HEK293 (cell line): ENCODE data around the gene RIN2.

Experiments
- CTCF ChIA-PET: fragments of 350-600 bp; formaldehyde crosslinking; extraction: SDS; loops from one replicate; lab custom pipeline; 2021; ENCODE audit warnings: antibody characterized with exemption; lab: Yijun Ruan, JAX
- POLR2A ChIA-PET: fragments of 300-600 bp; formaldehyde crosslinking; extraction: SDS; loops from one replicate; lab custom pipeline; 2020; ENCODE audit warnings: antibody characterized with exemption, inconsistent platforms; lab: Yijun Ruan, JAX
- H3K27ac ChIP-seq: fragments of 200-500 bp; sonication (Bioruptor generic); 2 replicates; pipeline ENCODE4 v1.5.1; 2014; ENCODE audit warnings: low read depth, low read length, control low read depth, inconsistent platforms; ENCODE audit errors: extremely low read depth
- H3K36me3 ChIP-seq, 2 experiments: fragments of 200-500 bp in 1 of 2; sonication (Bioruptor generic) in 1 of 2; 1 replicate in 1 of 2; 2 replicates in 1 of 2; pipeline ENCODE4 v1.5.1; 2014 to 2017; ENCODE audit warnings: inconsistent platforms in 2 of 2, low read length in 2 of 2; ENCODE audit not compliant: control insufficient read depth in 2 of 2, insufficient read depth in 1 of 2
- H3K4me1 ChIP-seq: fragments of 200-500 bp; sonication (Bioruptor generic); 2 replicates; pipeline ENCODE4 v1.5.1; 2014; ENCODE audit warnings: mild to moderate bottlenecking, low read length, inconsistent platforms; ENCODE audit not compliant: control insufficient read depth, insufficient read depth
- H3K4me3 ChIP-seq: 2 replicates; pipeline ENCODE4 v1.5.1; 2011; ENCODE audit warnings: low read depth, mild to moderate bottlenecking, control low read depth, low read length, moderate library complexity
- H3K9me3 ChIP-seq: fragments of 200-500 bp; sonication (Bioruptor generic); 2 replicates; pipeline ENCODE4 v1.5.1; 2014; ENCODE audit warnings: low read depth, low read length, inconsistent platforms; ENCODE audit not compliant: control insufficient read depth, insufficient read depth
- HOXA7 ChIP-seq: sonication (generic); formaldehyde crosslinking; IDR thresholded peaks from 2 replicates; pipeline ENCODE4 v1.8.1; 2022; ENCODE audit warnings: missing genetic modification reagents, borderline replicate concordance
- MEIS1 ChIP-seq: sonication (generic); formaldehyde crosslinking; IDR thresholded peaks from 2 replicates; pipeline ENCODE4 v1.8.1; 2022; ENCODE audit warnings: missing genetic modification reagents, mild to moderate bottlenecking, borderline replicate concordance
- TRIM28 ChIP-seq: IDR thresholded peaks from 2 replicates; pipeline ENCODE4 v1.6.1; 2011; ENCODE audit warnings: low read length, control low read depth, borderline replicate concordance
- ZBTB21 ChIP-seq: fragments of 450-650 bp; formaldehyde crosslinking; IDR thresholded peaks from 2 replicates; pipeline ENCODE4 v1.5.1; 2017; ENCODE audit warnings: missing biosample characterization, missing genetic modification characterization
- ZBTB8A ChIP-seq: fragments of 450-650 bp; formaldehyde crosslinking; IDR thresholded peaks from 2 replicates; pipeline ENCODE4 v1.5.1; 2016; ENCODE audit warnings: missing biosample characterization, missing genetic modification characterization
- ZFP69B ChIP-seq: fragments of 450-650 bp; formaldehyde crosslinking; IDR thresholded peaks from 2 replicates; pipeline ENCODE4 v1.5.1; 2016; ENCODE audit warnings: missing biosample characterization, missing genetic modification characterization
- ZNF140 ChIP-seq: fragments of 450-650 bp; formaldehyde crosslinking; IDR thresholded peaks from 2 replicates; pipeline ENCODE4 v1.5.1; 2016; ENCODE audit warnings: missing biosample characterization, missing genetic modification characterization
- ZNF169 ChIP-seq: fragments of 450-650 bp; formaldehyde crosslinking; IDR thresholded peaks from 2 replicates; pipeline ENCODE4 v1.5.1; 2016; ENCODE audit warnings: missing biosample characterization, missing genetic modification characterization
- ZNF24 ChIP-seq: fragments of 450-650 bp; formaldehyde crosslinking; IDR thresholded peaks from 2 replicates; pipeline ENCODE4 v1.5.1; 2016; ENCODE audit warnings: missing biosample characterization, missing genetic modification characterization
- ZNF324 ChIP-seq: fragments of 450-650 bp; formaldehyde crosslinking; IDR thresholded peaks from 2 replicates; pipeline ENCODE4 v1.5.1; 2016; ENCODE audit warnings: missing biosample characterization, missing genetic modification characterization
- ZNF433 ChIP-seq: fragments of 450-650 bp; formaldehyde crosslinking; IDR thresholded peaks from 2 replicates; pipeline ENCODE4 v1.5.1; 2016; ENCODE audit warnings: missing biosample characterization, missing genetic modification characterization, low read depth
- ZNF529 ChIP-seq: fragments of 450-650 bp; formaldehyde crosslinking; IDR thresholded peaks from 2 replicates; pipeline ENCODE4 v1.5.1; 2017; ENCODE audit warnings: missing genetic modification characterization, missing biosample characterization; ENCODE audit not compliant: insufficient replicate concordance
- ZNF596 ChIP-seq: fragments of 450-650 bp; IDR thresholded peaks from 2 replicates; pipeline ENCODE4 v1.5.0; 2018; ENCODE audit warnings: missing biosample characterization, mild to moderate bottlenecking, missing genetic modification characterization, moderate library complexity
- ZNF600 ChIP-seq: fragments of 450-650 bp; formaldehyde crosslinking; IDR thresholded peaks from 2 replicates; pipeline ENCODE4 v1.5.1; 2016; ENCODE audit warnings: missing biosample characterization, missing genetic modification characterization
- ZNF654 ChIP-seq: fragments of 450-650 bp; formaldehyde crosslinking; IDR thresholded peaks from 2 replicates; pipeline ENCODE4 v1.5.1; 2016; ENCODE audit warnings: low read depth, missing biosample characterization, missing genetic modification characterization
- ZNF707 ChIP-seq: fragments of 450-650 bp; formaldehyde crosslinking; IDR thresholded peaks from 2 replicates; pipeline ENCODE4 v1.5.1; 2016; ENCODE audit warnings: missing biosample characterization, missing genetic modification characterization
- ZNF768 ChIP-seq: fragments of 450-650 bp; formaldehyde crosslinking; IDR thresholded peaks from 2 replicates; pipeline ENCODE4 v1.5.1; 2018; ENCODE audit warnings: missing biosample characterization, mild to moderate bottlenecking, missing genetic modification characterization
- ZNF792 ChIP-seq: fragments of 450-650 bp; formaldehyde crosslinking; IDR thresholded peaks from 2 replicates; pipeline ENCODE4 v1.5.1; 2016; ENCODE audit warnings: missing biosample characterization, missing genetic modification characterization
- ZSCAN16 ChIP-seq: fragments of 450-650 bp; formaldehyde crosslinking; IDR thresholded peaks from 2 replicates; pipeline ENCODE4 v1.5.1; 2016; ENCODE audit warnings: missing biosample characterization, missing genetic modification characterization
- ZXDB ChIP-seq: fragments of 450-650 bp; formaldehyde crosslinking; IDR thresholded peaks from 2 replicates; pipeline ENCODE4 v1.5.1; 2016; ENCODE audit warnings: missing biosample characterization, missing genetic modification characterization
- TF ChIP-seq, protein P1 (sequence below): fragments of 450-650 bp; formaldehyde crosslinking; IDR thresholded peaks from 2 replicates; pipeline ENCODE4 v1.5.1; 2016; ENCODE audit warnings: missing biosample characterization, missing genetic modification characterization
- TF ChIP-seq, protein P2 (sequence below): fragments of 450-650 bp; formaldehyde crosslinking; IDR thresholded peaks from 2 replicates; pipeline ENCODE4 v1.5.1; 2016; ENCODE audit warnings: missing biosample characterization, missing genetic modification characterization
- TF ChIP-seq, protein P3 (sequence below): fragments of 450-650 bp; formaldehyde crosslinking; IDR thresholded peaks from 2 replicates; pipeline ENCODE4 v1.5.1; 2016; ENCODE audit warnings: missing biosample characterization, missing genetic modification characterization
- TF ChIP-seq, protein P4 (sequence below): fragments of 450-650 bp; formaldehyde crosslinking; IDR thresholded peaks from 2 replicates; pipeline ENCODE4 v1.5.1; 2016; ENCODE audit warnings: missing biosample characterization, missing genetic modification characterization
- TF ChIP-seq, protein P5 (sequence below): fragments of 450-650 bp; IDR thresholded peaks from 2 replicates; pipeline ENCODE4 v1.5.1; 2018; ENCODE audit warnings: missing biosample characterization, missing genetic modification characterization

The RIN2 gene

DNA sequence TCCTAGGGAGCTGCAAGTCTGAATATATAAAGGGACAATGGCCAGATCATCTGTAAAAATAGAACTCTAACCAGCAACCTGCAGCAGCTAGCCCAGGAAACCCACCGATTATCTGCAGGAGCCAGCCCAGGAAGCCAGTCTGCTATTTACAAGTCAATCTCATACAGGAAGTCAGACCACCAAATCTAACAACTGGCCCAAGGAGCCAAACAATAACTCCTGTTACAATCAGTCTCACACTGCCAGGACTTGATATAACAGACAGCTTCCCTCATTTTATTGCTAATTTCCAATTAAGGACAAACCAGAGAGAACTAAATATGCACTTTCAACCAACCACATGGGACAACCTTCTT lies 14.4 kb upstream of the RIN2 start (continued):
- TF ChIP-seq, protein P1, sequence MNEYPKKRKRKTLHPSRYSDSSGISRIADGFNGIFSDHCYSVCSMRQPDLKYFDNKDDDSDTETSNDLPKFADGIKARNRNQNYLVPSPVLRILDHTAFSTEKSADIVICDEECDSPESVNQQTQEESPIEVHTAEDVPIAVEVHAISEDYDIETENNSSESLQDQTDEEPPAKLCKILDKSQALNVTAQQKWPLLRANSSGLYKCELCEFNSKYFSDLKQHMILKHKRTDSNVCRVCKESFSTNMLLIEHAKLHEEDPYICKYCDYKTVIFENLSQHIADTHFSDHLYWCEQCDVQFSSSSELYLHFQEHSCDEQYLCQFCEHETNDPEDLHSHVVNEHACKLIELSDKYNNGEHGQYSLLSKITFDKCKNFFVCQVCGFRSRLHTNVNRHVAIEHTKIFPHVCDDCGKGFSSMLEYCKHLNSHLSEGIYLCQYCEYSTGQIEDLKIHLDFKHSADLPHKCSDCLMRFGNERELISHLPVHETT (tag by site-specific recombination): no peak
- TF ChIP-seq ZNF140 (no peak), ZSCAN16 (no peak), ZNF24 (tag by site-specific recombination) (no peak), ZNF433 (tag by site-specific recombination) (no peak), ZNF707 (tag by site-specific recombination) (no peak), ZFP69B (tag by site-specific recombination) (no peak), HOXA7 (CRISPR knock-in tag) (no peak), TRIM28 (no peak), ZNF324 (tag by site-specific recombination) (no peak)
- TF ChIP-seq, protein P2, sequence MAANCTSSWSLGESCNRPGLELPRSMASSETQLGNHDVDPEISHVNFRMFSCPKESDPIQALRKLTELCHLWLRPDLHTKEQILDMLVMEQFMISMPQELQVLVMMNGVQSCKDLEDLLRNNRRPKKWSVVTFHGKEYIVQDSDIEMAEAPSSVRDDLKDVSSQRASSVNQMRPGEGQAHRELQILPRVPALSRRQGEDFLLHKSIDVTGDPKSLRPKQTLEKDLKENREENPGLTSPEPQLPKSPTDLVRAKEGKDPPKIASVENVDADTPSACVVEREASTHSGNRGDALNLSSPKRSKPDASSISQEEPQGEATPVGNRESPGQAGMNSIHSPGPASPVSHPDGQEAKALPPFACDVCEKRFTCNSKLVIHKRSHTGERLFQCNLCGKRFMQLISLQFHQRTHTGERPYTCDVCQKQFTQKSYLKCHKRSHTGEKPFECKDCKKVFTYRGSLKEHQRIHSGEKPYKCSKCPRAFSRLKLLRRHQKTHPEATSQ (tag by site-specific recombination): no peak
- TF ChIP-seq, protein P3, sequence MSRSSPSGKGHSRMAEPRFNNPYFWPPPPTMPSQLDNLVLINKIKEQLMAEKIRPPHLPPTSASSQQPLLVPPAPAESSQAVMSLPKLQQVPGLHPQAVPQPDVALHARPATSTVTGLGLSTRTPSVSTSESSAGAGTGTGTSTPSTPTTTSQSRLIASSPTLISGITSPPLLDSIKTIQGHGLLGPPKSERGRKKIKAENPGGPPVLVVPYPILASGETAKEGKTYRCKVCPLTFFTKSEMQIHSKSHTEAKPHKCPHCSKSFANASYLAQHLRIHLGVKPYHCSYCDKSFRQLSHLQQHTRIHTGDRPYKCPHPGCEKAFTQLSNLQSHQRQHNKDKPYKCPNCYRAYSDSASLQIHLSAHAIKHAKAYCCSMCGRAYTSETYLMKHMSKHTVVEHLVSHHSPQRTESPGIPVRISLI: no peak

DNA sequence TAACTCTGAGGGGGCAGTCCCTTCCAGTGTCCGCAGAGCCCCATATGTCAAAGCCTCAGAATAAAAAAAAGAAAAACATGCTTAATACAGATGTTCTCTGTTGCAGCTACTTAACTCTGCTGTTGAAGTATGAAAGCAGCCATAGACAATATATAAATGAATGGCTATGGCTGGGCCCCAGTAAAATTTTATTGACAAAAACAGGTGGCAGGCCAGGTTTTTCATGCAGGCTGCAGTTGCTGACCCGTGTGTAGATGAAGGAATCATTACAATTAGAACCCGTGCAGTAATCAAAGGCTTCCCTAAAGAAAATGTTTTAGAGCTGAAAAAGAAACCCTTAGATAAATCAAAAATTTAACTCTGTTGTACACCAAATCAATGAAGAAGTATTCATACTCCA lies 13.0 kb upstream of the RIN2 start:
- H3K9me3 ChIP-seq: no peaks in the 10 kb centered on the region
- TF ChIP-seq MEIS1 (CRISPR knock-in tag): no peak
- no peak for TF ChIP-seq ZNF596 (tag by site-specific recombination)
- no peak for TF ChIP-seq ZBTB21
- TF ChIP-seq ZNF529 (tag by site-specific recombination): no peak
- no peak for TF ChIP-seq ZNF792 (tag by site-specific recombination)
- TF ChIP-seq ZNF654 (tag by site-specific recombination): no peak
- TF ChIP-seq ZNF169: no peak
- no peak for TF ChIP-seq ZNF600 (tag by site-specific recombination)
- TF ChIP-seq ZBTB8A (tag by site-specific recombination): no peak
- TF ChIP-seq, protein P4, sequence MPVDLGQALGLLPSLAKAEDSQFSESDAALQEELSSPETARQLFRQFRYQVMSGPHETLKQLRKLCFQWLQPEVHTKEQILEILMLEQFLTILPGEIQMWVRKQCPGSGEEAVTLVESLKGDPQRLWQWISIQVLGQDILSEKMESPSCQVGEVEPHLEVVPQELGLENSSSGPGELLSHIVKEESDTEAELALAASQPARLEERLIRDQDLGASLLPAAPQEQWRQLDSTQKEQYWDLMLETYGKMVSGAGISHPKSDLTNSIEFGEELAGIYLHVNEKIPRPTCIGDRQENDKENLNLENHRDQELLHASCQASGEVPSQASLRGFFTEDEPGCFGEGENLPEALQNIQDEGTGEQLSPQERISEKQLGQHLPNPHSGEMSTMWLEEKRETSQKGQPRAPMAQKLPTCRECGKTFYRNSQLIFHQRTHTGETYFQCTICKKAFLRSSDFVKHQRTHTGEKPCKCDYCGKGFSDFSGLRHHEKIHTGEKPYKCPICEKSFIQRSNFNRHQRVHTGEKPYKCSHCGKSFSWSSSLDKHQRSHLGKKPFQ (tag by site-specific recombination): no peak
- no peak for TF ChIP-seq ZXDB (tag by site-specific recombination)
- TF ChIP-seq, protein P5, sequence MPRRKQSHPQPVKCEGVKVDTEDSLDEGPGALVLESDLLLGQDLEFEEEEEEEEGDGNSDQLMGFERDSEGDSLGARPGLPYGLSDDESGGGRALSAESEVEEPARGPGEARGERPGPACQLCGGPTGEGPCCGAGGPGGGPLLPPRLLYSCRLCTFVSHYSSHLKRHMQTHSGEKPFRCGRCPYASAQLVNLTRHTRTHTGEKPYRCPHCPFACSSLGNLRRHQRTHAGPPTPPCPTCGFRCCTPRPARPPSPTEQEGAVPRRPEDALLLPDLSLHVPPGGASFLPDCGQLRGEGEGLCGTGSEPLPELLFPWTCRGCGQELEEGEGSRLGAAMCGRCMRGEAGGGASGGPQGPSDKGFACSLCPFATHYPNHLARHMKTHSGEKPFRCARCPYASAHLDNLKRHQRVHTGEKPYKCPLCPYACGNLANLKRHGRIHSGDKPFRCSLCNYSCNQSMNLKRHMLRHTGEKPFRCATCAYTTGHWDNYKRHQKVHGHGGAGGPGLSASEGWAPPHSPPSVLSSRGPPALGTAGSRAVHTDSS: no peak
- no peak for TF ChIP-seq ZNF768 (tag by site-specific recombination)
- no peaks in the 10 kb centered on the region for H3K4me1 ChIP-seq
- no peak overlapping the region for H3K27ac ChIP-seq
- ChIA-PET POLR2A (no interaction called here), CTCF (no interaction called here)
- no peak overlapping the region for H3K4me3 ChIP-seq
- no peaks in the 10 kb centered on the region for H3K36me3 ChIP-seq
